Erythroblast (primary cell): ENCODE results near the gene DCPS.

Source experiments
- GATA1 ChIP-seq: IDR thresholded peaks from 2 replicates; pipeline ENCODE4 v1.6.1; 2011; ENCODE audit warnings: low read depth, mild to moderate bottlenecking, control low read depth, low read length, moderate library complexity
- POLR2A ChIP-seq: IDR thresholded peaks from 2 replicates; pipeline ENCODE4 v1.6.1; 2011; ENCODE audit warnings: mild to moderate bottlenecking, low read length

DNA sequence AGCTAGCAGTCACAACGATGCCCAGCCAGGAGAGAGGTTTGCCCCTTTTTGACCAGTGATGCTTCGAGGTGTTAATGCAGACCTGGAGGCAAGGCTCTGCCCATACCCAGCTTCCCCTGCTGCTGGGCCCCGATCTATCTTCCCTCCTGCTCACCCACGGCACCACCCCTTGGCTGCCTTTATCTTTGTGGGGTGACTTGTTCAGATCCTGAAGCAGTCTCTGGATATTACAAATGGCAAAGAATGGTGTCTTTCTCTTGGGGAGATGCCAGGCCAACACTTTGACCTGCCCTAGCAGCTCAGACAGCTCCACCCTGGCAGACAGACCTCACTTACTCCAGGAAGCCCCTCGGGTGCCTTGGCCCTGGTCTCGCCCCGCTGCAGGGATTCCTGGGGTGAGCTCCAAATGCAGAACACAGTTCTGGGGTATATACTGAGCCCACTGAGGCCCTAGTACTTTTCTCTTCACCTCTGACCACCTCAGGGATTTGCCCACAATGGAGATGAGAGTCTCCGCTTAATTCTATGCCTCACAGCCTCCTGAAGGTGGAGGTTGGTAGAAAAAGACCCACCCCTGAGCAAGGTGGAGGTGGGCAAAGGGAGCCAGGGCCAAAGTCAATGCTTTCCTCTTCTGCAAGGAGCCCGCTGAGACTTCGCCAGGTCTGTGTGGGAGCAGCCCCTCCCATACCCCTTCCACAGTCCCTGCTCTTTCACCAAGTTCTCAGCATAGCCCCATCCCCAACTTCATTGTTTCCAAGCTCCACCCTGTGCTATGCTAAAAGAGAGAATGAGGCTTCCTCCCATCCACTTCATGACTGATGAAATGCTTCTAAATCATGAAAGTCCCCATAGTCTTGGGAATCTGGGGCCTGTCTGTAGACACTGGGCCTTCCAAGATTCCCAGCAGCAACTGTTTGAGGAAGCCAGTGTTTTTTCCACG is 40.6 kb downstream of the DCPS start:
- TF ChIP-seq POLR2A: no peak
- no peak for TF ChIP-seq GATA1
